Measurements from ENCODE around the gene TOGARAM2.

The TOGARAM2 gene

DNA sequence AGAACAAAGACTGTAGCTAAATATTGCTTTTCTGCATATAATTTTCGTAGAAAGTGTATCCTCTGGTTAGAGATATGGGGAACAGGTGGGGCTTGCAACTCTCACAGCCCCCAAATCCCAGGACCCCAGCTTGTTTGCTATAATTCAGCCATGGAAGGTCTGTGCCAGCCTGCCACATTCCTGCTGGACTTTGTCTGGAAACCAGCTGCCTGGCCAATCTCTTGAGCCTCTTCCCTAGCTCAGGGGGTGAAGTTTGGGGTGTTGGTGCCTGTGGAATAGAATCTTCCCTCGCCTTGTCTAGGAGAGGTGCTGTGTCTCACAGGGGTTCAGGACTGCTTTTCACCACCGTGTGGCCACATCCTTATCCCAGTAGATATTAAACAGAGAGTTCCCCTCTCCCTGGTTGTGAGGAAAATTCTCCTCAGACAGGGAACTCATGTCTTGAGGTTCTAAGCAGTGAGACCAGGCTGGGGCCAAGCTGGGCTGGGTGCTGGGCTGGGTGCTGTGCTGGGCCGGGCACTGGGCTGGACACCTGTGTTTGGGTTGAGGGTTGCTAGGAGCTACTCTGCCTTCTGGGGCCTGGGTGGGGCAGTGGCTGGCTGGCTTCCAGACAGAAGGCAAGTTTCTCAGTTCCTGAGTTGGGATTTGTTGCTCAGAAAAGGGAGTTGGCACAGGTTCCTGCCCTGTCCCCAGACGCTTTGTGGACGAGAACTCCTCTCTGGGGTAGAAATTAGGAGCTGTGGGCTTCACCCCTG, 12.3 kb downstream of the TOGARAM2 start:
- no peak overlapping the region for H3K4me3 ChIP-seq (ENCODE audit: low read depth, low read length)
- TF ChIP-seq, protein P1, sequence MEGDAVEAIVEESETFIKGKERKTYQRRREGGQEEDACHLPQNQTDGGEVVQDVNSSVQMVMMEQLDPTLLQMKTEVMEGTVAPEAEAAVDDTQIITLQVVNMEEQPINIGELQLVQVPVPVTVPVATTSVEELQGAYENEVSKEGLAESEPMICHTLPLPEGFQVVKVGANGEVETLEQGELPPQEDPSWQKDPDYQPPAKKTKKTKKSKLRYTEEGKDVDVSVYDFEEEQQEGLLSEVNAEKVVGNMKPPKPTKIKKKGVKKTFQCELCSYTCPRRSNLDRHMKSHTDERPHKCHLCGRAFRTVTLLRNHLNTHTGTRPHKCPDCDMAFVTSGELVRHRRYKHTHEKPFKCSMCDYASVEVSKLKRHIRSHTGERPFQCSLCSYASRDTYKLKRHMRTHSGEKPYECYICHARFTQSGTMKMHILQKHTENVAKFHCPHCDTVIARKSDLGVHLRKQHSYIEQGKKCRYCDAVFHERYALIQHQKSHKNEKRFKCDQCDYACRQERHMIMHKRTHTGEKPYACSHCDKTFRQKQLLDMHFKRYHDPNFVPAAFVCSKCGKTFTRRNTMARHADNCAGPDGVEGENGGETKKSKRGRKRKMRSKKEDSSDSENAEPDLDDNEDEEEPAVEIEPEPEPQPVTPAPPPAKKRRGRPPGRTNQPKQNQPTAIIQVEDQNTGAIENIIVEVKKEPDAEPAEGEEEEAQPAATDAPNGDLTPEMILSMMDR (IDR thresholded peaks at IDR 0.05; ENCODE audit: borderline replicate concordance, insufficient read depth, low read depth, low read length), result no peak

DNA sequence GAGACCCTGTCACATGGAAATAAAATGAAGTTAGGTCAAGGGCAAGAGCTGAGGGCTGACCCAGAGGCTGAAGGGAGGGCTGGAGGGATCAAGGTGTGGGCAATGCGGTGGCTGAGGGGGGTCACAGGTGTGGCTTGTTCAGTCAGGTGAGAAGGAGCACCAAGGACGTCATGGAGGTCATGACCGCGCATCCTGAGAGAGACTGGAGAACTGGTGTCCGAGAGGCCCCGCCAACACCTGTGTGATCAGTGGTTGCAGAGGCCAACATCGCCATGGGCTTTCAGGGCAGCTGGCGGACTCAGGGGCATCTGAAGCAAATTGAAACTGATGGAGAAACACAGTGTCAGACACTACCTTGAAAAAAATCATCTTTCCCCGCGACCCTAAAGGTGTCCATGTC, 13.0 kb downstream of the TOGARAM2 start:
- TF ChIP-seq, protein P1 (IDR thresholded peaks at IDR 0.05; ENCODE audit: borderline replicate concordance, insufficient read depth, low read depth, low read length), result no peak
- H3K4me3 ChIP-seq (ENCODE audit: low read depth, low read length), result no peak overlapping the region

DNA sequence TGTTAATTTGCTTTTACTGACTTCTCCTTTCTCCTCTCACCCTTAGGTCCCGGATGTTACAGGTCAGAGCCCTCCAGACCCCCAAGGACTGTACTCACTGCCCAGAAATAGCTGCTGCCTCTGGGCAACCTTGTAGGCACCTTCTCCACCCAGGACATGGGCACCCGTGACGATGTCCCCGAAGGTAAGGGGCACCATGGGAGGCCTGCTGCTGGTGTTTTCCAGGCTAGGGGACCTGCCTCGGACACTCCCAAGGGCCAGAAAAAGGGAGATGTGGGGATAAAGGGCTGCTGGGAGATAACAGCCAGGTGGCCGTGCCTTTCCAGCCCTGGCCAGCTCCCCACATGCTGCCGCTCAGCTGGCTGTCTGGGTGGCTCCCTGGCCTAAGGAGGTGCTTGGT, 13.6 kb downstream of the TOGARAM2 start:
- TF ChIP-seq, protein P1 (IDR thresholded peaks at IDR 0.05; ENCODE audit: borderline replicate concordance, insufficient read depth, low read depth, low read length), result no peak

DNA sequence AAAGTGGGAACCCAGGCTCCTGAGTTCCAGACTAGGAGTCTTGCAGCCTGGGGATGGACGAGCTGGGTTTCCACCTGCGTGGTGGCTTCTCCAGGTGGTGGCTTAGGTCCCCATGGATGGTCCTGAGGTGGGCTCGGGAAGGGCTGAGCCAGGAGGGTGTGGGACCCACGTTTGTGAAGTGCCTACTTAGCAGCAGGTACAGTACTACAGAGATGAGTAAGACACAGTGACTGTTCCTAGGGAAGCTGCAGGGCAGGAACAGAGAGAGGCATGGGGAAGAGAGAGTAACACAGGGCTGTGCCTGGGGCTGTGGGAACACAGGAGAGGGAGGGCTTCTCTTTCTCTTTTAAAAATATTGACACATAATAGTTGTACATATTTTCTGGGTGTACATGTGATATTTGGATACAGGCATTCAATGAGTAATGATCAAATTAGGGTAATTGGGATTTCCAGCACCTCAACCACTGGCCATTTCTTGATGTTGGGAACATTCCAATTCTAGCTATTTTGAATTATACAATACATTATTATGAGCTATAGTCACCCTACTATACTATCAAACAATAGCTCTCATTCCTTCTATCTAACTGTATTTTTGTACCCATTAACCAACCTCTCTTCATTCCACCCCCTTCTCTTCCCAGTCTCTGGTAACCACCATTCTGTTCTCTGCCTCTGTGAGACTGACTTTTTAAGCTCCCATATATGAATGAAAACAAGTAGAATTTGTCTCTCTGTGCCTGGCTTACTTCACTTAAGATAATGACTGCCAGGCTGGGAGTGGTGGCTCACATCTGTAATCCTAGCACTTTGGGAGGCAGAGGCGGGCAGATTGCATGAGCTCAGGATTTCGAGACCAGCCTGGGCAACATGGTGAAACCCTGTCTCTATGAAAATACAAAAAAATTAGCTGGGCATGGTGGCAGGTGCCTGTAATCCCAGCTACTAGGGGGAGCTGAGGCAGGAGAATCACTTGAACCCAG, 15.0 kb downstream of the TOGARAM2 start:
- TF ChIP-seq, protein P1 (IDR thresholded peaks at IDR 0.05; ENCODE audit: borderline replicate concordance, insufficient read depth, low read depth, low read length), result no peak
- no peak overlapping the region for H3K4me3 ChIP-seq (ENCODE audit: low read depth, low read length)

More for the DNA sequence above, 13.6 kb downstream of the TOGARAM2 start:
- no peak overlapping the region for H3K4me3 ChIP-seq (ENCODE audit: low read depth, low read length)

DNA sequence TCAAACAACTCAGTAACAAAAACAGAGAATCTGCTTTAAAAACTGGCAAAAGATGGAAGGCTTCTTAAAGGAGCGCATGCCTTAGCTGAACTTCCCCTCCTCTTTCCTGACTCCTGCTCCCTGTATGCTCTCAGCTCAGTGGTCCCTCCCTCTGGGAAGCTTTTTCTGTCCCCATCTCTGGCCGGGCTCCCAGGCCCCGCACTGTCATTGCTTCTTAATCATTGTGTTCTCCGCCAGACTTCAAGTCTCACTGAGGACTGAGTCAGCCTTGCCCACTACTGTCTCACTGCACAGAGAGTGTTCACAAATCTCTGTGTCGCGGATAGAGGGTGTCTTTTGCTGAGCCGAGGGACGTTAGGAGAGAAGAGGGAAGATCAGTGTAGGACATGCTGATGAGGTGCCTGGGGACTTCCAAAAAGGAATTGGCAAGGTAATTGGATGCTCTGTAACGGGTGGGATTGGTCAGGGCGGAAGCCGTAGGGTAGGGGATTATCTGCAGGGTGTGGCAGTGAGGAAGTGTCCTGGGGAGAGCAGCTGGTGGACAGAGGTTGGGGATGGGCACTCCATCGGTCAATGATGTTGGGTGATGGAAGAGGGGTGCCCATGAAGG, 16.2 kb downstream of the TOGARAM2 start:
- H3K4me3 ChIP-seq (ENCODE audit: low read depth, low read length), result no peak overlapping the region
- TF ChIP-seq, protein P1 (IDR thresholded peaks at IDR 0.05; ENCODE audit: borderline replicate concordance, insufficient read depth, low read depth, low read length), result no peak

DNA sequence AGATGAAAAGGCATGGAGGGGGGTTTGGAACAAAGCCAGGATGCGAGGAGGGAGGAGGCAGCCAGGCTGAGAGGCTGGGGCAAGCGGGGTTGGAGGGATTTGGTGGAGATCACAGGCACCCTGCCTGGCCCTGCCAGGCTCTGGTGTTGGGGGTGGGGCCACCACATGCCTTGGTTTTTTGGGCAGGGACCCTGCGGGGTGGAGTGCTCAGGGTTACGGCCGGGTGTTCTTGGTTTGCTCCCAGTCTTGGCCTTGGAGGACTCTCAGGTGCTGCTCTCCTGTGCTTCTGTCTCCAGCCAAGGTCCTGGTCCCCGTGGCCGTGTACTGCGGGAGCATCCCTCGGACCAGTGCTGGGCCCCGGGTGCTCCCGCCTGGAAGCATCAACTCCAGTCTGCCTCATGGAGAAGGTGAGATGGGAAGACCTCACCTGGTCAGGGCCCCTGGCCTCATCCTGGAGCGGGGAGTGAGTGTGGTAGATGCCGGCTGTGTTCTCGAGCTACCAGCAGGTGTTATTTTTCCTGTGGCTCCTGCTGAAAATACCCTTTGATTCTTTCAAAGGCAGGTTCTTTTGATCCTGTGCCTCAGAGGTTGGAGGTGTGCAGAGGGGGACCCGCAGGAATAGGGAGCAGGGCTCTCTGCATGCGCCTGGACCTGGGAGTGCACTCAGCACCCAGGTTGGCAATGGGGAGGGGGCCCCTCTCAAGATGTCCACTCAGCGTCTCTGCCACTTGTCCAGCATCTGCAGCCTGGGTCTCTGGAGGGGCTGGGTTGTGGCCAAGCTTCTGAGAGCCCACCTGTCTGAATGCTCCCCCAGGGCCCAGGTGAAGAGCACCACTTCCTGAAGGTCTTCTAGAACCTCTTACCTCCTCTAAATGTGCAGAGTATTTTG, 17.0 kb downstream of the TOGARAM2 start:
- H3K4me3 ChIP-seq (ENCODE audit: low read depth, low read length), result no peak overlapping the region
- TF ChIP-seq, protein P1 (IDR thresholded peaks at IDR 0.05; ENCODE audit: borderline replicate concordance, insufficient read depth, low read depth, low read length), result no peak

Data from GM12875 (cell line).